ENCODE results near the gene PDE6A.

The PDE6A gene

DNA sequence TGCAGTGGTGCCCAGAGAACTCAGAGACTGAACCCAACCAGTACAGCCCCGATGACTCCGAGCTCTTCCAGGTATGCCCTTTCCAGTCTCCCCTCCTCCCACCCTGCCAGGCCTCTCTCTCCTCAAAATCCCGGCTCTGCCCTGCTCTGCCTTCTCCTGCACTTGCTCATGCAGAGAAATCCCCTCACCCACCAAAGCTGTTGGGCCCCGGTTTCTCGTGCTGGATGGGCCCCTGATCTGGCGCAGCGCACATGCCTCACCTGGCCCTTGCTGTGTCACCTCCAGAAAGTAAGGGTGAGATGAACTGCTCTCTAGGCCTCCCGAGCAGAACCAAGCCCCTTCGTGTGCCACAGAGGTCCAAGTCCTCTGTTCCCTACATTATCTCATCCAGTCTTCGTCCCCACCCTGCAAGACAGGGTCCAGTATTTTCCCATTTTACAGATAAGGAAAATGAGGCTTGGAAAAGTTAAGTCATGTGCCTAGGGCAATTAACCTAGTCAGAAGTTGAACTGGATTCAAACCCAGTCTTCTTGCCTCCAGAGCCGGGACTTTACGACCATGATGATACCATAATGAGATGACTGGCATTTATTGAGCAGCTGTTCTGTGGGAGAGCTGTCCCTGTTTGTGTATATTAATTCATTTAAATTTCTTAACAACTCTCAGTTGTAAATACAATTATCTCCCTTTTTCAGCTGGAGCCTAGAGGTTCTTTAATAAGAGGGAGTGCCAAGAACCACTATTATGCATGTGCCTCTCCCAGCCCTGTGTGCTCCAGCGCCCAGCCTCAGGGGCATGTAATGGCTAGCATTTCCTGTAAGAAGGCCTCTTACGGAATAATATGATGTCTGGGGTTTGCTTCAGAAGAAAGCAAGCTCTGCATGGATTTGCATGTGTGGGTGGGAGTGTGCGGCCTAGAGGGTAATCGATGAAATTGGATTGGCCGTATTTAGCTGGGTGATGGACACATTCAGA lies 123.8 kb downstream of the PDE6A start:
- Histone ChIP-seq H3K4me1 (ENCODE audit: control extremely low read depth in 1 of 4, control insufficient read depth in 4 of 4, insufficient read depth in 4 of 4, low read length in 3 of 4) (no peaks in the 10 kb centered on the region), H3K4me3 (ENCODE audit: control insufficient read depth in 1 of 7, extremely low read depth in 1 of 7, insufficient read depth in 4 of 7, low read depth in 2 of 7, low read length in 6 of 7) (no peak overlapping the region), H3K27ac (ENCODE audit: insufficient read depth in 1 of 2, low read depth in 1 of 2, low read length in 2 of 2, poor library complexity in 1 of 2, severe bottlenecking in 2 of 2) (no peak overlapping the region), H3K9me3 (ENCODE audit: control extremely low read depth in 1 of 5, control insufficient read depth in 4 of 5, insufficient read depth in 2 of 5, low read depth in 1 of 5, low read length in 4 of 5) (no peaks in the 10 kb centered on the region), H3K27me3 (replicated peaks in 2 of 5; ENCODE audit: control insufficient read depth in 4 of 5, insufficient read depth in 5 of 5, low read length in 4 of 5) (no peaks in the 10 kb centered on the region), H3K36me3 (ENCODE audit: control insufficient read depth in 4 of 4, insufficient read depth in 4 of 4, low read length in 3 of 4) (peaks cover 0 to 57% (median 4%) of the 10 kb centered on the region in 4 experiments)
- CTCF ChIA-PET: interaction anchor here (1.0 to 15.8 kb wide), 9 partner anchors 11 to 181 kb away, joined by 3 to 329 read pairs (median 5); no protein-coding TSS in a partner anchor
- 91% methylated on average over 11 of the region's 17 CpGs for WGBS (ENCODE audit: insufficient coverage)
- DNase-seq: no peak
- POLR2A ChIA-PET: no interaction called here

DNA sequence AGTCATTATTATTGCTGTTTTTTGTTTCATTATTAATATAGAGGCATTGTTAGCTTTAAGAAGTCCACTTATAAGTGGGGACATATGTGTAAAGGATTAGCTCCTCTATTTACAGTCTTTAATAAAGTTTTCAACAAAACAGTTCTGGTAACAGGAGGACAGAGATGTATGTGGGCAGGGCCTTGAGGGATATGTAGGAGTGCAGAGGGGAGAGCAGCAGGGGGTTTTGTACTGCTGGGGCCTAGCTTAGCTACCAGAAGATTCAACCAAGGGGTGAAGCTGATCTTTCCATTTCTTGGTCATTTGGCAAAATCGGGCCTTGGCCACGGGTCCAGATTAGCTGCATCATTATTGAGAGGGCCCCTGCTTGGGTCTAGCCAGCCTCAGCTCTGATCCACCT lies 124.6 kb downstream of the PDE6A start:
- Histone ChIP-seq H3K36me3 (ENCODE audit: control insufficient read depth in 4 of 4, insufficient read depth in 4 of 4, low read length in 3 of 4) (peaks cover 0 to 48% (median 1%) of the 10 kb centered on the region in 4 experiments), H3K4me1 (ENCODE audit: control extremely low read depth in 1 of 4, control insufficient read depth in 4 of 4, insufficient read depth in 4 of 4, low read length in 3 of 4) (no peaks in the 10 kb centered on the region), H3K4me3 (ENCODE audit: control insufficient read depth in 1 of 7, extremely low read depth in 1 of 7, insufficient read depth in 4 of 7, low read depth in 2 of 7, low read length in 6 of 7) (no peak overlapping the region), H3K27ac (ENCODE audit: insufficient read depth in 1 of 2, low read depth in 1 of 2, low read length in 2 of 2, poor library complexity in 1 of 2, severe bottlenecking in 2 of 2) (no peak overlapping the region), H3K27me3 (replicated peaks in 2 of 5; ENCODE audit: control insufficient read depth in 4 of 5, insufficient read depth in 5 of 5, low read length in 4 of 5) (no peaks in the 10 kb centered on the region), H3K9me3 (ENCODE audit: control extremely low read depth in 1 of 5, control insufficient read depth in 4 of 5, insufficient read depth in 2 of 5, low read depth in 1 of 5, low read length in 4 of 5) (no peaks in the 10 kb centered on the region)
- WGBS (ENCODE audit: insufficient coverage): 100% methylated on average over 2 of the region's 2 CpGs
- ChIA-PET CTCF (interaction anchor here (1.2 to 15.8 kb wide), 4 partner anchors 14 to 180 kb away, joined by 3 to 329 read pairs (median 6); no protein-coding TSS in a partner anchor), POLR2A (no interaction called here)
- DNase-seq: no peak

DNA sequence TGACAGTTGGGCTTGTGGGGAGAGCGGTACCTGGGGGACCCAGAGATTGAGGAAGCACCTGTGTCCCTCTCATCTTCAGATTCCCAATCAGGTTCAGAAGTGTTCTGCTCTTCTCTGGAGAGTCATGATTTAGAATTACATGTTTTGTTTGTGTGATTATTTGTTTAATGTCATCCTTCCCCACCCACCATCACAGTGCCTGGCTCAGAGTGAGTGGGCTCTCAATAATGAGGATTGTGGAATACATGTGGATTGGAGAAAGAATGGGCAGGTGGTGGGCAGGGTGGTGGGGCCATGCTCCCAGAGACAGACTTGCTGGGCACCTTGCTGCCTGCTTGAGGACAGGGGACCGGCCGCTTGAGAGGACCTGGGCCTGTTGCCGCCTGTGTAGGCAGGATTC lies 126.5 kb downstream of the PDE6A start:
- CTCF ChIA-PET: interaction anchor here (1.4 to 4.3 kb wide), 4 partner anchors 9 to 185 kb away, joined by 4 to 27 read pairs (median 8); no protein-coding TSS in a partner anchor
- no peak for DNase-seq
- H3K27ac ChIP-seq (ENCODE audit: insufficient read depth in 1 of 2, low read depth in 1 of 2, low read length in 2 of 2, poor library complexity in 1 of 2, severe bottlenecking in 2 of 2): no peak overlapping the region
- H3K4me3 ChIP-seq (ENCODE audit: control insufficient read depth in 1 of 7, extremely low read depth in 1 of 7, insufficient read depth in 4 of 7, low read depth in 2 of 7, low read length in 6 of 7): no peak overlapping the region
- WGBS (ENCODE audit: insufficient coverage): 100% methylated on average over 3 of the region's 4 CpGs
- H3K9me3 ChIP-seq (ENCODE audit: control extremely low read depth in 1 of 5, control insufficient read depth in 4 of 5, insufficient read depth in 2 of 5, low read depth in 1 of 5, low read length in 4 of 5): no peaks in the 10 kb centered on the region
- no peaks in the 10 kb centered on the region for H3K27me3 ChIP-seq (replicated peaks in 2 of 5; ENCODE audit: control insufficient read depth in 4 of 5, insufficient read depth in 5 of 5, low read length in 4 of 5)
- no peaks in the 10 kb centered on the region for H3K4me1 ChIP-seq (ENCODE audit: control extremely low read depth in 1 of 4, control insufficient read depth in 4 of 4, insufficient read depth in 4 of 4, low read length in 3 of 4)
- POLR2A ChIA-PET: no interaction called here
- H3K36me3 ChIP-seq (ENCODE audit: control insufficient read depth in 4 of 4, insufficient read depth in 4 of 4, low read length in 3 of 4): peaks cover 0 to 40% (median under 1%) of the 10 kb centered on the region in 4 experiments

DNA sequence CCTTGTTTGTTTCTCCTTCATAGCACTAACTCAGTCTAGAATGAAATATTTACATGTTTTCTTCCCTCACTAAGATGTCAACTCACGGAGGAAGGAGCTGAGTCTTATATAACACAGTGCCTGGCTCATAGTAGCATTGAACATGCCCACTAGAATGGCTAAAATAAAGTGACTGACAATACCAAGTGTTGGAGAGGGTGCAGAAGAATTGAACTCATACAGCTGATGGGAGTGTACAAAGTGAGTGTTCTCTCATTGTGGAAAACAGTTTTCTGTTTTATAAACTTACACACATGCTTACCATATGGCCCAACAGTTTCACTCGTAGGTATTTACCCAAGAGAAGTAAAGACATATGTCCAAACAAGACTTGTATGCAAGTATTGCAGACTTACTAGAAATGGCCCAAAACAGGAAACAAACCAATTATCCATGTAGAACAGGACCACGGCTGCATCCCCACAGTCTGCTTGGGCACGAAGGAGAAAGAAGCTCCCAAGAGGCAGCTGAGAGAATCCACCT lies 127.0 kb downstream of the PDE6A start:
- no peak overlapping the region for H3K27ac ChIP-seq (ENCODE audit: insufficient read depth in 1 of 2, low read depth in 1 of 2, low read length in 2 of 2, poor library complexity in 1 of 2, severe bottlenecking in 2 of 2)
- no peaks in the 10 kb centered on the region for H3K4me1 ChIP-seq (ENCODE audit: control extremely low read depth in 1 of 4, control insufficient read depth in 4 of 4, insufficient read depth in 4 of 4, low read length in 3 of 4)
- H3K4me3 ChIP-seq (ENCODE audit: control insufficient read depth in 1 of 7, extremely low read depth in 1 of 7, insufficient read depth in 4 of 7, low read depth in 2 of 7, low read length in 6 of 7): no peak overlapping the region
- POLR2A ChIA-PET: no interaction called here
- peaks cover 0 to 43% (median under 1%) of the 10 kb centered on the region in 4 experiments for H3K36me3 ChIP-seq (ENCODE audit: control insufficient read depth in 4 of 4, insufficient read depth in 4 of 4, low read length in 3 of 4)
- no peaks in the 10 kb centered on the region for H3K9me3 ChIP-seq (ENCODE audit: control extremely low read depth in 1 of 5, control insufficient read depth in 4 of 5, insufficient read depth in 2 of 5, low read depth in 1 of 5, low read length in 4 of 5)
- CTCF ChIA-PET: interaction anchor here (0.6 to 4.3 kb wide), 6 partner anchors 10 to 199 kb away, joined by 3 to 27 read pairs (median 6); no protein-coding TSS in a partner anchor
- H3K27me3 ChIP-seq (replicated peaks in 2 of 5; ENCODE audit: control insufficient read depth in 4 of 5, insufficient read depth in 5 of 5, low read length in 4 of 5): no peaks in the 10 kb centered on the region
- no peak for DNase-seq
- 82% methylated on average over 3 of the region's 4 CpGs for WGBS (ENCODE audit: insufficient coverage)

DNA sequence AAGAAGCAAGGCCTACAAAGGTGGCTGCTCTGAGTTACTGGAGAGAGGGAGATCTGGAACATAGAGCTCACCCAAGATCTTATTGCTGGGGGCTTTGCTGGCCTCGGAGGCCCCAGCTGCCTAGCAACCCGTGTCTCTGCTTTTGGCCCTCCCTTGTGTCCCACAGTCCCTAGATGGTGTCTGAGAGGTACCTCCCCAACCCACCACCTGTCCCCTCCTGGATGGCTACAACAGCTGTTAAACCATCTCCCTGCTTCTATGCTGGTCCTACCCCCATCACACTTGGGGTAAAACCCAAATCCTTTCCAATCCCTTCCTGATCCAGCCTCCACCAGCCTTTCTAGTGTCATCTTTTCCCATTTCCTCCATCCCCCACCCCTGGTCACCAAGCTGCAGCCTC lies 127.9 kb downstream of the PDE6A start:
- ChIA-PET POLR2A (no interaction called here), CTCF (interaction anchor here (1.0 to 4.3 kb wide), 8 partner anchors 11 to 198 kb away, joined by 4 to 27 read pairs (median 4); no protein-coding TSS in a partner anchor)
- WGBS (ENCODE audit: insufficient coverage): 100% methylated on average over 1 of the region's 2 CpGs
- H3K27me3 ChIP-seq (replicated peaks in 2 of 5; ENCODE audit: control insufficient read depth in 4 of 5, insufficient read depth in 5 of 5, low read length in 4 of 5): no peaks in the 10 kb centered on the region
- no peaks in the 10 kb centered on the region for H3K4me1 ChIP-seq (ENCODE audit: control extremely low read depth in 1 of 4, control insufficient read depth in 4 of 4, insufficient read depth in 4 of 4, low read length in 3 of 4)
- H3K9me3 ChIP-seq (ENCODE audit: control extremely low read depth in 1 of 5, control insufficient read depth in 4 of 5, insufficient read depth in 2 of 5, low read depth in 1 of 5, low read length in 4 of 5): no peaks in the 10 kb centered on the region
- peaks cover 0 to 35% (median under 1%) of the 10 kb centered on the region in 4 experiments for H3K36me3 ChIP-seq (ENCODE audit: control insufficient read depth in 4 of 4, insufficient read depth in 4 of 4, low read length in 3 of 4)
- DNase-seq: no peak
- no peak overlapping the region for H3K27ac ChIP-seq (ENCODE audit: insufficient read depth in 1 of 2, low read depth in 1 of 2, low read length in 2 of 2, poor library complexity in 1 of 2, severe bottlenecking in 2 of 2)
- no peak overlapping the region for H3K4me3 ChIP-seq (ENCODE audit: control insufficient read depth in 1 of 7, extremely low read depth in 1 of 7, insufficient read depth in 4 of 7, low read depth in 2 of 7, low read length in 6 of 7)

DNA sequence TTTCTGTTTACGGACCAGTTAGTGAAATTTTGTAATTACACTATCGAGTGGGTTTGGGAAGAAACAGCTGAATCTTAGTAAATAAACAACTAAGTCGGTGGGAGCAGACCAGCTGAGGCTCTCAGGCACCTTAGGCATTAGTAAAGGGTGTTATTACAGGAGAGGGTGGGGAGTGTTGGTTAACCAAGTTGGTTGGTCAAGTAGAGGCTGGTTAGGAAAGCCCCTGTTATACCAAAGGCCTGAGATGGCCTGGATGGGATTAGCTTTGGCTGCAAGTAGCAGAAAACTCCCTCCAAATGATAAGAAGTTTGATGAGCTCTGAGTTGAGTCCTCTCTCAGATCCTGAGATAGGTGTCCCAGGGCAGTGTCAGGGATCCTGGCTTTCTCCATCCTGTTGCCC lies 133.1 kb downstream of the PDE6A start:
- ChIA-PET CTCF (interaction anchor here (0.8 to 1.5 kb wide), 5 partner anchors 11 to 39 kb away, joined by 3 to 4 read pairs (median 3); no protein-coding TSS in a partner anchor), POLR2A (no interaction called here)
- DNase-seq: no peak
- no peak overlapping the region for H3K4me3 ChIP-seq (ENCODE audit: control insufficient read depth in 1 of 7, extremely low read depth in 1 of 7, insufficient read depth in 4 of 7, low read depth in 2 of 7, low read length in 6 of 7)
- peaks cover 0 to 37% (median 8%) of the 10 kb centered on the region in 4 experiments for H3K4me1 ChIP-seq (ENCODE audit: control extremely low read depth in 1 of 4, control insufficient read depth in 4 of 4, insufficient read depth in 4 of 4, low read length in 3 of 4)
- WGBS (ENCODE audit: insufficient coverage): 81% methylated on average over 3 of the region's 3 CpGs
- no peaks in the 10 kb centered on the region for H3K27me3 ChIP-seq (replicated peaks in 2 of 5; ENCODE audit: control insufficient read depth in 4 of 5, insufficient read depth in 5 of 5, low read length in 4 of 5)
- no peaks in the 10 kb centered on the region for H3K9me3 ChIP-seq (ENCODE audit: control extremely low read depth in 1 of 5, control insufficient read depth in 4 of 5, insufficient read depth in 2 of 5, low read depth in 1 of 5, low read length in 4 of 5)
- H3K27ac ChIP-seq (ENCODE audit: insufficient read depth in 1 of 2, low read depth in 1 of 2, low read length in 2 of 2, poor library complexity in 1 of 2, severe bottlenecking in 2 of 2): no peak overlapping the region
- peaks cover 0 to 8% (median 0%) of the 10 kb centered on the region in 4 experiments for H3K36me3 ChIP-seq (ENCODE audit: control insufficient read depth in 4 of 4, insufficient read depth in 4 of 4, low read length in 3 of 4)

All from common myeloid progenitor, CD34-positive (primary cell).